Stimulated activated naive CD8-positive, alpha-beta T cell treated with anti-CD3 and anti-CD28 coated beads, Interleukin-15, Interleukin-2, amounts not matched to agents 100 U/mL and 50 U/mL, for 24 hours (primary cell): ENCODE results near the gene DAB1.

Experiments used
- ATAC-seq: fragments of 150-1000 bp; cut with Tn5 transposase; one replicate; pipeline ENCODE4 v1.10.0; 2021
- DNase-seq: peaks from one replicate; pipeline ENCODE4 v3.0.0; 2021

DAB1 gene

GRCh38 chr1:57218487-57219079 is 205.3 kb downstream of the DAB1 start:
- DNase-seq (no peak), ATAC-seq (no peak)

- ATAC-seq (no peak), DNase-seq (no peak)
Observed at GRCh38 chr1:57217905-57218304, 206.0 kb downstream of the DAB1 start.

- DNase-seq, result no peak
- no peak for ATAC-seq
Observed at GRCh38 chr1:57214951-57215575, 208.8 kb downstream of the DAB1 start.

DNA sequence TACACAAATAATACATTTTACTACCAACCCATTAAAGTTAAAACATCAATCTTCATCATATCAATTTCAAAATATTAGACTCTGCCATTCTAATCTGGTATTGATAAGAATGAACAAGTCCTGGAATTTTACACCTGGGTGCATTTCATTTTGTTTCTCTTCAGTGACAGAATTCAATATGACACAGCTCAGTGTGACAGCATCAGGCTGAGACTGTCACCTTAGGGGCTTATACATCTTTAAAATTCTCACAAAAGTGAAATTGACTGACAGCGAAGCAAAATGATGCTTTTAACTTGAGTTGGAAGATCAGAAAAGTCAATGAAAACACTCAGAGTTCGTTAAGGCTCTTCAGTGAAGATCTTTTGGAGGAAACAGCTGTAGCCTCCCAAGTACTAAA is 213.0 kb downstream of the DAB1 start:
- DNase-seq (no peak), ATAC-seq (no peak)

DNA sequence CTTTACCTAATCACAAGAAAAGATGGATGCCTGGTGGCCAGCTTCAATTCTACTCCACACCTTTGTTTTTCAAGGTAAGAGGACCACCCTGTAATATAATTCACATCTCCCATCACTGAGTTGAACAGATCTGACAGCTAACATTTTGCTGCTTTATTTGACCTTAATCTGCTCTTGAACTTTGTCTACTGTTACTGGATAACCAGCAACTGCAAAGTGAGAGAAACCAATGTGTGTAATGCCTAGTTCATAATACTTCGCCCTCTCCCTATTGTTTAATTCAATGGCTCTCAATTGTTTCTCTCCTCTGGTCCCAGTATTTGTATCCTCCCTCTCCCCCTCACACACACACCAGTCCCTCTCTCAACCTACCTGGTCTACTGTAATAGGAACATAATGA is 214.4 kb downstream of the DAB1 start:
- DNase-seq, result no peak
- ATAC-seq, result no peak

DNA sequence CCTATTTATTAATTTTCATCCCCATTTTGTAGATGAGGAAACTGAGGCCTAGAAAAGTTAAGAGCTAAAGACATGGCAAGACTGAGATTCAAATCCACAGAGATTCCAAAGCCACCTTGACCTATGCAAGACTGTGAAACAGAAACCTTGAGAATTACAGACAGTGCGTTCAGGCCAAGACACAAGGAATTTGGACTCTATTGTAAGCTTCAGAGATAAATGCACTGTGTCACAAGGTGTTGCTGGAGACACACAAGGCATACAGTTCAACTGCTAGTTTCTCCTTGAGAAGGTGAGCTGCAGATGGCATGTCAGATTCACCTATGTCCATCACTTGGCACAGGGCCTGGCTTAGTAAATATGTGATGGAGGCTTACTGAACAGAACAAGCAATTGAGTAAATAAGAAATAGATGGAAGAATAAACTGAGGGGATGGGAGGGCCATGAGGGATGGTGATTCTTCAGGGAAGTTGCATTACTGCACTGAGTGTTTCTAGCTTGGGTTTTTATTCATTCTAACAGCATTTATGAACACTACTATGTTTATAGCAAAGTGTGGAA is 215.0 kb downstream of the DAB1 start:
- DNase-seq, result no peak
- no peak for ATAC-seq

GRCh38 chr1:57206038-57206437 is 217.8 kb downstream of the DAB1 start:
- ATAC-seq (no peak), DNase-seq (no peak)

- ATAC-seq, result no peak
- no peak for DNase-seq
Observed at GRCh38 chr1:57204942-57205787, 218.7 kb downstream of the DAB1 start.

DNA sequence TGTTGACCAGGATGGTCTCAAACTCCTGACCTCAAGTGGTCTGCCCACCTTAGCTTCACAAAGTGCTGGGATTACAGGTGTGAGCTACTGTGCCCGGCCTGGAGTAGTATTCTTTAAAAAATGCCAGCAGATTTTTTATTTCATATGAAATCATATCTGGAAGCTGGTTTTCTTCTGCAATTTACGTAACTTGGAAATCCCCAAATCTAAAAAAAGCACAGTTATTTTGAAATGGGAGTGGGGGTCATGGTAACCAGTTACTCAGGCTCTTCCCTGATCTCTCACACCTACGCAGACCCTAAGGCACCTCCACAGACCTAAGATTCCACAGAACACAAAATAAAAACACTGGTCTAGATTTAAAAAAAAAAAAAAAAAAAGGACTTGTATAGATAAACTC is 219.8 kb downstream of the DAB1 start:
- no peak for ATAC-seq

GRCh38 chr1:57202241-57202640 is 221.6 kb downstream of the DAB1 start:
- ATAC-seq (no peak), DNase-seq (no peak)

More for the DNA sequence above, 219.8 kb downstream of the DAB1 start:
- no peak for DNase-seq

DNA sequence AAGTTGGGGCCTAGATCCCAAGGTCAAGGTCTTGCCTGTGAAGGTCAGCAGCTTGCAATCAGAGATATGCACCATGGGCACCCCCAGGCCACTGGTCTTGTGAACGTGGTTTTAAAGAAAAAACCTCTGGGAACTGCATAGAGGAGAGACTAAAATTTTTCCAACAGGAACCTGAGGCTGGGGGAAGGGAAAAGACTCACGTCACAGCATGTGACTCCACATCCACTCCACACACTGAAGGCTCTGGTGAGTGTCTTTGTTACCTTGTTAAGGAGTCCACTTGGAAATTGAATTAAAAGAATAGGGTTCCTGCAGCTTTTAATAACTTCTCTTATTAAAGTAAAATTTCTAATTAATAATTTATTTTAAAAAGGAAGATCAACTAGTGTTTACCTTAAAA is 224.9 kb downstream of the DAB1 start:
- no peak for DNase-seq
- no peak for ATAC-seq

DNA sequence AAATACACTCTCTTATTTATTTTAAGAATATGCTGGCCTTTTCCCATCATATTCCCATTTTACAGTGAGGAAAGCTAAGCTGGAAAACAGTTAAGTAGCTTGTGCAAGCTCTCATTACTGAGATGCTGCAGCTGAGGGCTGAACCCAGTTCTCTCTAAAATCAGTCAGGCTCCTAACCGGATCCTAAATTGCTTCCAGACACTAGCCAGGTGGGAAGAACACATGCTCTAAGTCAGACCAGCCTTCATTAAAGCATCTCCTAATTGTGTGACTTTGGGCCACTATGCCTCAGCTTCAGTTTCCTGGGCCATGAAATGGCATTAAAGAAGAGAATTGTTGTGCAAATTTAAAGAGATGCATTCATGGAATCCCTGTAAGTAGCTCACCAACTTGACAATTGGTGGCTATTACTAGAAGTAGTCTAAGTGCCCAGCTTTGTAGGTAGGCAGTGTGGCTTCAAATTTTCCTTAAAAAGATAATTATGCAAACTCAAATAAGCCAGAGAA is 228.4 kb downstream of the DAB1 start:
- ATAC-seq (no peak), DNase-seq (no peak)

DNA sequence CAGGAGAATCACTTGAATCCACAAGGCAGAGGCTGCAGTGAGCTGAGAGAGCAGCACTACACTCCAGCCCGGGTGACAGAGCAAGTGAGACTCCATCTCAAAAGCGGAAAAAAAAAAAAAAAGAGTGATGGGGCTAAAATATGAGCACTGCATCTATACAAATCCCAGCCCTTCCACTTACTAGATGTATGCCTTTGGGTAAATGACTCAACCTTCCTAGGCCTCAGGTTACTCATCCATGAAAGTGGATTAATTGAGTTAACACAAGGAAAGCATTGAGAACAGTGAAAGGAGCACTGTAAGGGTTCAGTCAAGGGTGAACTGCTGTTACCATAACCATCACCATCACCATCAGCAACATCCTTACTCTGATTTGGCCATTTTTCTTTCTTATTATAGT is 231.6 kb downstream of the DAB1 start:
- no peak for ATAC-seq
- no peak for DNase-seq

DNA sequence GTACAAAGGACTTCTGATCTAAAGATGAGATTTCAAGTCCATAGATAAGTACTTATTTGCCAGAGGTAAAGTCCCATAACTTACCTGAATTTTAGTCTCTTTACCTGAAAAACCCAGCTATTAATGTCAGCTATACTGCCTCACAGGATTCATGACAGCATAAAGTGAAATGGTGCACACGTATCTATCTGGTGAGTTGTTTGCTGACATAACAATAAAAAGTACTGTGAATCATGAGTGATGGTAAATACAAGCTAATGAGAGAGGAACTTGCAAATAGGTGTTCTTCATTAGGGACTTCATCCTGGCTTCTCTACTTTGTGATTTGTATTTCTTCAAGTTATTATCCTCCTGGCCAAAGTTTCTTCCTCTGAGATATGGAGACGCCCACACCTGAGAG is 233.0 kb downstream of the DAB1 start:
- no peak for ATAC-seq

DNA sequence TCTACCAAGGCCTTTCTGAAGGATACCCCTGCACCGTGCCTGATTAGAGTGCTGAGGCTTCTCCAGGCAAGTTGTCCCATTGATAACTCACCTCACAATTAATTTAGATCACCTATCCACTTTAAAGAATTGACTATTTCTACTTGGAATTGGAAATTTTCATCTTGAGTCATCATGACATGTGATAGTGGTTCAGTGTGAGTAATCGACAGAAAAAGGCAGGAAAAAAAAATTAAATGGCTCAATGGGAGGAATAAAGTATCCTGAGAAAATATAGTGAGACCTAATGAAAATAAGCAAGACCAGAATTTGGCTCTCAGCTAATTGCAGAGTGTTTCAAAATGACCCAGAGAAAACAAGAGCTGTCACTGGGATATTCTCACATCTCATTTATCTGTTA is 235.7 kb downstream of the DAB1 start:
- no peak for ATAC-seq
- no peak for DNase-seq

More for the DNA sequence above, 233.0 kb downstream of the DAB1 start:
- DNase-seq, result no peak

- DNase-seq, result no peak
Observed at GRCh38 chr1:57186455-57186854, 237.4 kb downstream of the DAB1 start.

GRCh38 chr1:57179001-57179400 is 244.9 kb downstream of the DAB1 start:
- no peak for ATAC-seq
- no peak for DNase-seq

More at GRCh38 chr1:57186455-57186854, 237.4 kb downstream of the DAB1 start:
- ATAC-seq, result no peak

DNA sequence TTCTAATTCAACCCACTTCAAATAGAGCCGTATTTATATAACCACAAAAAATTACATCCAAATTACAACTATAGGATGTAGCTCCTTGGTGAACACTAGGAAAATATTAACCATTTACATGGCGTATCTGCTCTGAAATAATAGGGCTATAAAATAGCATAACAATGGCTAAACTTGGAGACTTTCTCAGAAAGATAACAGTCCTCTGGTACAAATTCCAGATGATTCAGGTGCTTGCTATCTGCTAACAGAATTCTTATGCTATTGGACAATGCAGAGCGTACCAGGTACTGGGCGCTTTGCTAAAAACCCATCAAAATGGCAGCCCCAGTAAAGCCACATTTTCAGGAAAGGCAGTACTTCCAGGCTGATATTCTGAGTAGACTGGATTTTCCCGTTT is 248.4 kb downstream of the DAB1 start:
- no peak for ATAC-seq
- DNase-seq, result no peak

GRCh38 chr1:57172040-57172439 is 251.8 kb downstream of the DAB1 start:
- DNase-seq, result no peak
- no peak for ATAC-seq

DNA sequence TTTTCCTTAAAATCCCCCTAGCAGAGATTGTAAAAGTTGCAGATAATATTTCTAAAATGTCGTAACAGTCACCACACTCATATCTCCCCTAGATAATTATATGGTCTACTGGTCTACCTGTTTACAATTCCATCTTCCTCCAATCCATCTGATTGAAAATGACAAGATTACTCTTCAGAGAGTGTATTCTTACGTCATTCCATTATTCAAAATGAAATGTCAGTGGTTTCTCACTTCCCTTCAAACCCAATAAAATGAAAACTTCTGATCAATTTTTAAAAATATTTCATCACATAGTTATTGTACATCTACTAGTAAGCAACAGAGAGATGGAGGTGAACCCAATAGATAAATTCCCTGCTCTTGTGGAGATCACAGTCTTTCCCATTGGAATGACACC is 255.9 kb downstream of the DAB1 start:
- ATAC-seq (no peak), DNase-seq (no peak)

- no peak for ATAC-seq
- DNase-seq, result no peak
Observed at GRCh38 chr1:57165546-57165945, 258.3 kb downstream of the DAB1 start.

- no peak for ATAC-seq
- DNase-seq, result no peak
Observed at GRCh38 chr1:57164584-57164983, 259.3 kb downstream of the DAB1 start.

- ATAC-seq (no peak), DNase-seq (no peak)
Observed at GRCh38 chr1:57163789-57164188, 260.1 kb downstream of the DAB1 start.
